Breast epithelium (tissue), 4 donors: Measurements from ENCODE around the gene GPSM3. TPM values are rescaled to one million over a fixed set of nuclear protein-coding genes. Genes with fewer than 3 reads are reported as not detected.

Experiments
- DNase-seq, 2 donors: peaks; one replicate each; pipeline ENCODE4 v3.0.0-alpha.2; 2019; ENCODE audit warnings: low spot score in 2 of 2
- H3K27ac ChIP-seq, 2 donors: fragments of 200-600 bp; sonication (generic) in 1 of 2; one replicate each; pipeline ENCODE4 v1.5.1; 2016 to 2019; ENCODE audit warnings: mild to moderate bottlenecking in 1 of 2
- H3K27me3 ChIP-seq, 2 donors: fragments of 200-600 bp; sonication (generic) in 1 of 2; one replicate each; pipeline versions ENCODE4 v1.5.1 to v1.6.0; 2017 to 2019; ENCODE audit warnings: control low read depth in 1 of 2, mild to moderate bottlenecking in 1 of 2
- H3K36me3 ChIP-seq: fragments of 200-600 bp; one replicate; pipeline ENCODE4 v1.5.1; 2019
- H3K4me1 ChIP-seq, 2 donors: fragments of 200-600 bp; sonication (generic); one replicate each; pipeline ENCODE4 v1.5.1; 2016 to 2019; ENCODE audit warnings: control low read depth in 1 of 2
- H3K4me3 ChIP-seq, 3 donors: fragments of 200-600 bp; sonication (generic); 1 replicate in 2 of 3; 2 replicates in 1 of 3; pipeline ENCODE4 v1.5.1; 2016 to 2019; ENCODE audit warnings: mild to moderate bottlenecking in 3 of 3, moderate library complexity in 2 of 3
- H3K9me3 ChIP-seq, 2 donors: fragments of 200-600 bp; sonication (generic) in 1 of 2; one replicate each; pipeline ENCODE4 v1.5.1; 2016 to 2019; ENCODE audit warnings: control low read depth in 1 of 2
- POLR2A ChIP-seq: fragments of 450-650 bp; IDR thresholded peaks from one replicate; pipeline ENCODE4 v1.6.1; 2016; ENCODE audit warnings: antibody characterized with exemption, mild to moderate bottlenecking, moderate library complexity
- POLR2AphosphoS5 ChIP-seq, 3 donors: sonication (generic); formaldehyde crosslinking; IDR thresholded peaks; one replicate each; pipeline ENCODE4 v1.6.1; 2017; ENCODE audit warnings: antibody characterized with exemption in 3 of 3
- intact Hi-C: fragments of 100-400 bp; cut with DNase I; formaldehyde crosslinking; loops from one replicate; pipeline ENCODE4 v1.15.1; 2023; ENCODE audit warnings: low total_unique reads
- total RNA-seq, 3 donors: library from RNA; depleted of rRNA; stranded (reverse); fragments of >200 nt; gene quantifications; one replicate each; pipeline ENCODE4 v1.1.0, GENCODE V29; 2016
- TF ChIP-seq, protein P1 (sequence below), 3 donors: fragments of 450-650 bp; IDR thresholded peaks; one replicate each; pipeline ENCODE4 v1.5.1; 2016 to 2017; ENCODE audit warnings: antibody characterized with exemption in 3 of 3, mild to moderate bottlenecking in 3 of 3, moderate library complexity in 3 of 3

GPSM3 gene
- total RNA-seq, 3 donors from 2014 or later = 8.2 to 18.2 (median 11.3) TPM

DNA sequence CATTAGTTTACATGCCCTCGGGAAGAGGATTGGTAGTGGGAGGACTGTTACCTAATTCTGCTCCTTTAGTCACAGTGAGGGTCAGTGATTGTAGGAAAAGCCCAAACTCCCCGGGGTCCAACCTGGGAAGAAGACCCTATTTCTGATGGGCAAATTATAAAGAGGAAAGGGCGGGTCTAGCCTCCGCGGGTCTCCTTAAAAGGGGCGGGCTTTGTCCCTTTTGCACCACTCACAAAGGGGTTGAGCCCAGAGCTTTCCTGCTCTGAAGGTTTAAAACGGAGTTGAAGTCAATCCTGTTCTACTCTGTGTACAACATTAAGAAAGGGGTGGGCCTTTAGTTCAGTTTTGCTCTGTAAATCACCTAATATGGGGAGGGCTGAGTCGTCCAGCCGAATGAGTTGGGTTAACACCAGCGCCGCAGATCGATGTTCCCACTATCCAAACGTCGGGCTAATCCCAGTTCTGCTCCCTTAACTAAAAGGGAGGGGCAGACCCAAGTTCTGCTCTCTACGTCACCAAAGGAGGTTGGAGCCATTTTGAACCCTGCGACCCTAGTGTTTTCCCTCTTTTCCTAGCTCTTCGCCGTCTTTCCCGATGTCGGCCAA is 15.2 kb downstream of the GPSM3 start:
- peak overlapping the region; percentile 72 to 91 (median 91) for H3K4me3 ChIP-seq
- H3K27ac ChIP-seq = peak overlapping the region; percentile 95 to 98
- peak in 1 of 2 donors; percentile 52 for DNase-seq
- TF ChIP-seq, protein P1, sequence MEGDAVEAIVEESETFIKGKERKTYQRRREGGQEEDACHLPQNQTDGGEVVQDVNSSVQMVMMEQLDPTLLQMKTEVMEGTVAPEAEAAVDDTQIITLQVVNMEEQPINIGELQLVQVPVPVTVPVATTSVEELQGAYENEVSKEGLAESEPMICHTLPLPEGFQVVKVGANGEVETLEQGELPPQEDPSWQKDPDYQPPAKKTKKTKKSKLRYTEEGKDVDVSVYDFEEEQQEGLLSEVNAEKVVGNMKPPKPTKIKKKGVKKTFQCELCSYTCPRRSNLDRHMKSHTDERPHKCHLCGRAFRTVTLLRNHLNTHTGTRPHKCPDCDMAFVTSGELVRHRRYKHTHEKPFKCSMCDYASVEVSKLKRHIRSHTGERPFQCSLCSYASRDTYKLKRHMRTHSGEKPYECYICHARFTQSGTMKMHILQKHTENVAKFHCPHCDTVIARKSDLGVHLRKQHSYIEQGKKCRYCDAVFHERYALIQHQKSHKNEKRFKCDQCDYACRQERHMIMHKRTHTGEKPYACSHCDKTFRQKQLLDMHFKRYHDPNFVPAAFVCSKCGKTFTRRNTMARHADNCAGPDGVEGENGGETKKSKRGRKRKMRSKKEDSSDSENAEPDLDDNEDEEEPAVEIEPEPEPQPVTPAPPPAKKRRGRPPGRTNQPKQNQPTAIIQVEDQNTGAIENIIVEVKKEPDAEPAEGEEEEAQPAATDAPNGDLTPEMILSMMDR (IDR thresholded peaks at IDR 0.05) = no peak
- TF ChIP-seq POLR2A (peak; percentile 49), POLR2AphosphoS5 (IDR thresholded peaks at IDR 0.05) (peak in 2 of 3 donors; percentile 10 to 45)
- no peaks in the 10 kb centered on the region for H3K9me3 ChIP-seq
- H3K4me1 ChIP-seq = peaks cover 0 to 34% of the 10 kb centered on the region in 2 donors
- H3K36me3 ChIP-seq = no peaks in the 10 kb centered on the region
- intact Hi-C loops = no loop called here
- no peaks in the 10 kb centered on the region for H3K27me3 ChIP-seq

DNA sequence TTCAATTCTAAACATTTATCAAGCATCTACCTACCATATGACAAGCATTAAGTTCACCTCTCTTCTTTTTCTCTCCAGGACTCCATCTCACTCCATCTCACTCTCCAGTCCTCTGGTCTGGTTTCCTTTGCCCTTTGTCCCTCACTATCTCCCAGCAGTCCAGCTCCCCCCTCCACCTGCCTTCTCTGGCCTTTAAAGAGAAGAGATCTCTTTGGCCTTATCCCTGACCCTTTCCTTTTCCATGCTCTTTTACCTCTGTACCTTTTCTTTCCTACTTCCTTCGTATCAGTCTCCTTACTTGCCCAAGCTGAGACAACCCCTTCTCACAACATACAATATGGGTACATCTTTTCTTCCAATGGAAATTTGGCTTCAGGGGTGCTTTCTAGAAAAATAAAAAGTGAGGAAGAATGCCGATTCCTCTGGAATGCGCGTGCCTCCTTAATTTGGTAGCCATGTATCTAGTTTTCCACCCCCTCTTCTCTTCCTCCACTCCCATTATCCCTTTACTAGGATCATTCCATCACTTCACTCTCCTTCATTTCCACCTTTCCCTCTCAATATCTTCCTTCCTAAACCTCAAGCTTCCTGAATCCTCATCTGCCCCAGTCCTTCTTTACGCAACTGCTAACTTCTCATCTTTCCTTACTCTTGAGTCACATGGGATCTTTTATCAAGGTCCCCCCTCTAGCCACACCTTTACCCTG is 15.8 kb downstream of the GPSM3 start:
- TF ChIP-seq POLR2AphosphoS5 (IDR thresholded peaks at IDR 0.05) (no peak), POLR2A (no peak)
- TF ChIP-seq, protein P1 (IDR thresholded peaks at IDR 0.05) = no peak
- Histone ChIP-seq H3K4me3 (peak overlapping the region; percentile 72 to 91 (median 91)), H3K9me3 (no peaks in the 10 kb centered on the region), H3K27ac (peak overlapping the region; percentile 95 to 98), H3K36me3 (no peaks in the 10 kb centered on the region), H3K4me1 (peaks cover 0 to 34% of the 10 kb centered on the region in 2 donors), H3K27me3 (no peaks in the 10 kb centered on the region)
- intact Hi-C loops = no loop called here
- no peak for DNase-seq

DNA sequence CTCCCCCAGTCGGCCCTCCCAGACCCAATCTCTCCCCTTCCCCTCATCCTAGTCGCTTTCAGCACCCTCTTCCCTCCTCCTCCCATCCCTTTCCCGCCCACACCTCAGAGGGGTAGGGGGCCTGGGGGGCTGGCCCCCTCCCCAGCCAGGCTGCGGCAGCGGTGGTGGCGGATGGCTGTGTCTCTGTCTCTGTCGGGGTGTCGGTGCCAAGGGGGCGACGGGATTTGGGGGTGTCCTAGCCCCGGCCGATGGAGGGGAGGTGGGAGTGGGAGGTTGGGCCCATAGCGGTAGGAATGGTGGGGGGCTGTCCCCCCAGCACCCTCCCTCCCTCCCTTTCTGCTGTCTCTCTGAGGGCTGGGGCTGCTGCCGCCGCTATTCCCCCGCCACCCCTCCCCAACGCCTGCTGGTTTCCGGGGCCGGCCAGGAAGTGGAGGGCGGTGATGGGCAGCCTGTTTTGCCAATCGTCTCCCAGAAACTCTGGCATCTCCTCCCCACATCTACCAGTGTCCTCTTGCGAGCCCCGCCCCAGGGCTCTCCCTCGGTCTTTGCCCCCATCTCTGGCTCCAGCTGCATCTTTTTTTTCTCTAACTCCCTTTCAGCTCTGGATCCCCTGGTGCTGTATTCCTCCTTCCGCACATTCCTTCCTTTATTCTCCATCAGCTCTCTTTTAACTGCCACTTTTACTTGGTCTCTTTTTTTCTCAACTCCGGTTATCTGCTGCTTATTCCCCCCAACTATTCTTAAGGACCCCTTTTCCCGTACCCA is 16.6 kb downstream of the GPSM3 start, which contains the start of gene AGPAT1:
AGPAT1 (minus strand) TSS at position 374 of the 765 bp plus-strand sequence. CDS start 4,588 bp downstream, outside the sequence.
- DNase-seq = peak; percentile 94
- intact Hi-C loops = no loop called here

DNA sequence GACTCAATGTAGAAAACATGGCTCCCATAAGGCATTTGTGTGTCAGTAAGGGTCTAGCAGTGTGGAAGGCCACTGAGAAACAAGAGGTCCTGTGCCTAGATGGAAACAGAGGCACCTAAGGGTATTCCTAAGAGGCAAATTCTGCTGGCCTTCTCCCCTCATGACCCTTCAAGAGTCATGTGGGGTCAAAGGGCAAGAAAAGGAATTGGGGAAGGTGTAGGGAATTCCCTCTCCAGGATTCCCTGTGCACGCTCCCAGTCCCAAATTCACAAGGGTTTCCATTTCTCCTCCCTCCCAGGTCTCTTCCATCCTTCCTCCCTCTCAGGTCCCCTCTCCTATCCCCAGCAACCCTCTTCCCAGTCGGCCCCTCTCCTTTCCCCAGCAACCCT is 17.1 kb downstream of the GPSM3 start:
- Histone ChIP-seq H3K36me3 (no peaks in the 10 kb centered on the region), H3K4me3 (peak overlapping the region; percentile 72 to 91 (median 91)), H3K27ac (peak overlapping the region; percentile 93 to 98), H3K9me3 (no peaks in the 10 kb centered on the region), H3K27me3 (no peaks in the 10 kb centered on the region), H3K4me1 (peaks cover 0 to 34% of the 10 kb centered on the region in 2 donors)
- DNase-seq = no peak
- TF ChIP-seq POLR2AphosphoS5 (IDR thresholded peaks at IDR 0.05) = no peak
- TF ChIP-seq, protein P1 (IDR thresholded peaks at IDR 0.05) = no peak
- TF ChIP-seq POLR2A = no peak
- intact Hi-C loops = no loop called here

More for the DNA sequence above, 16.6 kb downstream of the GPSM3 start, which contains the start of gene AGPAT1:
- H3K4me1 ChIP-seq = peaks cover 0 to 34% of the 10 kb centered on the region in 2 donors
- H3K4me3 ChIP-seq = peak within 1 kb of the TSS; percentile 72 to 91 (median 91)
- no peaks in the 10 kb centered on the region for H3K9me3 ChIP-seq
- no peaks in the 10 kb centered on the region for H3K27me3 ChIP-seq
- H3K27ac ChIP-seq = peak within 1 kb of the TSS; percentile 95 to 98
- TF ChIP-seq POLR2A (peak; percentile 51), POLR2AphosphoS5 (IDR thresholded peaks at IDR 0.05) (peak; percentile 73 to 89 (median 81))
- TF ChIP-seq, protein P1 (IDR thresholded peaks at IDR 0.05) = no peak
- no peaks in the 10 kb centered on the region for H3K36me3 ChIP-seq
